Measurements from ENCODE around the gene WDR82. TPM values are rescaled to one million over a fixed set of nuclear protein-coding genes. Genes with fewer than 3 reads are reported as not detected.

WDR82 gene
- total and polyA plus RNA-seq, 2 of the 4 experiments (the other 2 are of a cell fraction), result 38.1 to 68.1 TPM

- dilution Hi-C loops (cut with HindIII; ENCODE audit: low sequenced_read_pairs, unreplicated experiment), result no loop called here
- TF ChIP-seq MXI1 (IDR thresholded peaks at IDR 0.05; ENCODE audit: borderline replicate concordance, low read depth, low read length), result peak; percentile 53; the same call in 1 of the 2 replicates
- TF ChIP-seq RCOR1 (IDR thresholded peaks at IDR 0.05; ENCODE audit: insufficient replicate concordance, low read length), result no peak
- TF ChIP-seq RFX5 (IDR thresholded peaks at IDR 0.05; ENCODE audit: low read depth, low read length), result no peak
- TF ChIP-seq MAFK (IDR thresholded peaks at IDR 0.05; ENCODE audit: low read depth, low read length), result no peak
- TF ChIP-seq SMC3 (IDR thresholded peaks at IDR 0.05; ENCODE audit: low read depth, low read length), result no peak
- no peak for TF ChIP-seq USF2 (IDR thresholded peaks at IDR 0.05; ENCODE audit: low read depth, low read length)
- no peak for TF ChIP-seq RAD21 (IDR thresholded peaks at IDR 0.05; ENCODE audit: low read length)
- no peak for TF ChIP-seq CTCF (conservative IDR thresholded peaks at IDR 0.05; ENCODE audit: low read depth, low read length)
- no peak for TF ChIP-seq ELK1 (IDR thresholded peaks at IDR 0.05; ENCODE audit: borderline replicate concordance, low read depth, low read length)
- no peak for TF ChIP-seq CEBPB (IDR thresholded peaks at IDR 0.05; ENCODE audit: low read depth, low read length)
- peak; percentile 43; the same call in 1 of the 2 replicates for TF ChIP-seq NFE2L2 (IDR thresholded peaks at IDR 0.05; ENCODE audit: low read depth, low read length)
- TF ChIP-seq POLR2A (IDR thresholded peaks at IDR 0.05; ENCODE audit: low read depth, low read length), result no peak
- TF ChIP-seq MAZ (IDR thresholded peaks at IDR 0.05; ENCODE audit: borderline replicate concordance, low read depth, low read length), result peak; percentile 69; the same call in 1 of the 2 replicates
- no peak for TF ChIP-seq CHD1 (IDR thresholded peaks at IDR 0.05; ENCODE audit: low read depth, low read length)
These were observed 40.7 kb downstream of the WDR82 start for GRCh38 chr3:52237657-52238172.

More at GRCh38 chr3:52237657-52238172, 40.7 kb downstream of the WDR82 start:
- H3K14ac ChIP-seq (replicated peaks; ENCODE audit: low read depth, low read length), result peak overlapping the region; percentile 98
- peak overlapping the region; percentile 87 for H3K27ac ChIP-seq (ENCODE audit: insufficient read depth, low read length)
- peak; percentile 89 for DNase-seq
- peak overlapping the region; percentile 84 for H2AFZ ChIP-seq (replicated peaks; ENCODE audit: low read length, poor library complexity)
- intact Hi-C loops (cut with micrococcal nuclease) (loop anchor here (5.0 kb wide), 1 partner anchor 40 kb away; the partner anchor contains the start of gene WDR82), in situ Hi-C loops (cut with MboI; ENCODE audit: low sequenced_read_pairs) (no loop called here)
- H2BK15ac ChIP-seq (ENCODE audit: low read depth, low read length), result no peak overlapping the region
- peaks cover 25% of the 10 kb centered on the region for H3K4me1 ChIP-seq (ENCODE audit: control insufficient read depth, insufficient read depth, low read length)
- H3K23ac ChIP-seq (ENCODE audit: low read depth, low read length), result peak overlapping the region; percentile 96; the same call in 1 of the 2 replicates
- H4K5ac ChIP-seq (ENCODE audit: low read depth, low read length), result no peak overlapping the region
- no peaks in the 10 kb centered on the region for H3K27me3 ChIP-seq (ENCODE audit: control insufficient read depth, insufficient read depth, low read length)
- H3K4me2 ChIP-seq (ENCODE audit: low read depth, low read length), result peak overlapping the region; percentile 95
- no peak overlapping the region; the same call in 1 of the 2 replicates for H3K18ac ChIP-seq (ENCODE audit: low read depth, low read length)
- no peak overlapping the region for H2BK20ac ChIP-seq (ENCODE audit: low read depth, low read length)
- peaks cover 19% of the 10 kb centered on the region; the same call in 1 of the 2 replicates for H3K36me3 ChIP-seq (ENCODE audit: control insufficient read depth, insufficient read depth, low read length)
- H3K4ac ChIP-seq (ENCODE audit: low read depth, low read length), result peak overlapping the region; percentile 88
- peak; percentile 71 for ATAC-seq (ENCODE audit: low read depth)
- WGBS, 2 experiments (ENCODE audit: extremely low coverage in 2 of 2, insufficient read length in 1 of 2), result 0% methylated on average over 1 of the region's 8 CpGs; no CpG with 5 or more reads in 1 of the 2 experiments
- H2BK5ac ChIP-seq (ENCODE audit: low read depth, low read length, poor library complexity, severe bottlenecking), result peak overlapping the region; percentile 92
- H4K20me1 ChIP-seq (ENCODE audit: insufficient read depth, low read length), result peaks cover 34% of the 10 kb centered on the region
- peaks cover 28% of the 10 kb centered on the region for H3K9me1 ChIP-seq (ENCODE audit: insufficient read depth, low read length)
- H3K9me3 ChIP-seq (ENCODE audit: control insufficient read depth, insufficient read depth, low read length), result no peaks in the 10 kb centered on the region
- peak overlapping the region; percentile 83 for H3K4me3 ChIP-seq (ENCODE audit: insufficient read depth, low read depth, low read length)
- peak overlapping the region; percentile 92 for H3K9ac ChIP-seq (ENCODE audit: low read depth, low read length)
- no TSS peak for BruUV-seq (replicated peaks)
- peak overlapping the region; percentile 100 for H2AK5ac ChIP-seq (ENCODE audit: low read depth, low read length)
- POLR2A ChIA-PET (ENCODE audit: unreplicated experiment), result interaction anchor here (0.6 kb wide), 1 partner anchor 14 kb away, joined by 3 read pairs; no protein-coding TSS in a partner anchor
- peak overlapping the region; percentile 51; the same call in 1 of the 2 replicates for H2BK120ac ChIP-seq (ENCODE audit: low read depth, low read length)
- peak overlapping the region; percentile 100 for H2AK9ac ChIP-seq (replicated peaks; ENCODE audit: low read depth, low read length, poor library complexity)
- CTCF ChIA-PET, result interaction anchor here (0.6 to 2.0 kb wide), 4 partner anchors 12 to 174 kb away, joined by 3 to 8 read pairs (median 4); partner anchors contain the start of gene TLR9
- H4K91ac ChIP-seq (ENCODE audit: insufficient read depth, low read depth, low read length), result peak overlapping the region; percentile 91
- H4K8ac ChIP-seq (ENCODE audit: low read depth in 2 of 2, low read length in 2 of 2), result peak overlapping the region; percentile 20 to 95; a peak in 3 of 4 replicates
- H3K79me1 ChIP-seq (ENCODE audit: low read depth in 1 of 2, low read length in 2 of 2), result peaks cover 14 to 78% of the 10 kb centered on the region in 2 experiments
- H3K56ac ChIP-seq (ENCODE audit: extremely low read depth, insufficient read depth, low read length), result peak overlapping the region; percentile 10; the same call in 1 of the 2 replicates

Data from IMR-90 (cell line).